ENCODE results near the gene THPO.

Gene THPO

GRCh38 chr3:184395320-184395660 lies 17.3 kb upstream of the THPO start:
- Histone ChIP-seq H3K4me1 (no peaks in the 10 kb centered on the region), H3K27me3 (peaks cover 27% of the 10 kb centered on the region), H3K4me3 (ENCODE audit: low read depth, low read length) (no peak overlapping the region), H3K9me3 (no peaks in the 10 kb centered on the region), H3K36me3 (no peaks in the 10 kb centered on the region)
- no peak for DNase-seq
- TF ChIP-seq CTCF (IDR thresholded peaks at IDR 0.05; ENCODE audit: low read depth, low read length): no peak

- no peaks in the 10 kb centered on the region for H3K36me3 ChIP-seq
- H3K27me3 ChIP-seq: peaks cover 6% of the 10 kb centered on the region
- TF ChIP-seq CTCF (IDR thresholded peaks at IDR 0.05; ENCODE audit: low read depth, low read length): no peak
- no peaks in the 10 kb centered on the region for H3K4me1 ChIP-seq
- H3K4me3 ChIP-seq (ENCODE audit: low read depth, low read length): no peak overlapping the region
- no peaks in the 10 kb centered on the region for H3K9me3 ChIP-seq
- DNase-seq: no peak
These were observed 13.3 kb upstream of the THPO start for GRCh38 chr3:184391266-184391665.

- H3K4me3 ChIP-seq (ENCODE audit: low read depth, low read length): no peak overlapping the region
- H3K36me3 ChIP-seq: no peaks in the 10 kb centered on the region
- H3K27me3 ChIP-seq: peaks cover 6% of the 10 kb centered on the region
- H3K4me1 ChIP-seq: no peaks in the 10 kb centered on the region
- H3K9me3 ChIP-seq: no peaks in the 10 kb centered on the region
- TF ChIP-seq CTCF (IDR thresholded peaks at IDR 0.05; ENCODE audit: low read depth, low read length): no peak
- no peak for DNase-seq
These were observed 12.0 kb upstream of the THPO start for GRCh38 chr3:184389935-184390528.

- no peak for DNase-seq
- no peak for TF ChIP-seq CTCF (IDR thresholded peaks at IDR 0.05; ENCODE audit: low read depth, low read length)
- no peak overlapping the region for H3K4me3 ChIP-seq (ENCODE audit: low read depth, low read length)
- no peaks in the 10 kb centered on the region for H3K36me3 ChIP-seq
- no peaks in the 10 kb centered on the region for H3K9me3 ChIP-seq
- H3K4me1 ChIP-seq: no peaks in the 10 kb centered on the region
- H3K27me3 ChIP-seq: peaks cover 6% of the 10 kb centered on the region
These were observed 11.4 kb upstream of the THPO start for GRCh38 chr3:184389384-184389783.

- H3K4me1 ChIP-seq: no peaks in the 10 kb centered on the region
- no peak for TF ChIP-seq CTCF (IDR thresholded peaks at IDR 0.05; ENCODE audit: low read depth, low read length)
- H3K4me3 ChIP-seq (ENCODE audit: low read depth, low read length): no peak overlapping the region
- no peaks in the 10 kb centered on the region for H3K9me3 ChIP-seq
- peaks cover 6% of the 10 kb centered on the region for H3K27me3 ChIP-seq
- H3K36me3 ChIP-seq: no peaks in the 10 kb centered on the region
- DNase-seq: no peak
These were observed 10.9 kb upstream of the THPO start for GRCh38 chr3:184388936-184389230.

GRCh38 chr3:184388164-184388935 lies 10.3 kb upstream of the THPO start:
- no peak for TF ChIP-seq CTCF (IDR thresholded peaks at IDR 0.05; ENCODE audit: low read depth, low read length)
- Histone ChIP-seq H3K27me3 (peaks cover 6% of the 10 kb centered on the region), H3K4me1 (no peaks in the 10 kb centered on the region), H3K36me3 (no peaks in the 10 kb centered on the region), H3K9me3 (no peaks in the 10 kb centered on the region), H3K4me3 (ENCODE audit: low read depth, low read length) (no peak overlapping the region)
- no peak for DNase-seq
